Suprapubic skin (tissue), 4 donors: ENCODE measurements around the gene NEXN. TPM values are rescaled to one million over a fixed set of nuclear protein-coding genes. Genes with fewer than 3 reads are reported as not detected.

Experiments used
- DNase-seq, 2 donors: peaks; one replicate each; pipeline ENCODE4 v3.0.0-alpha.2; 2019; ENCODE audit warnings: low spot score in 2 of 2
- H3K27ac ChIP-seq: fragments of 200-600 bp; sonication (generic); one replicate; pipeline ENCODE4 v1.5.1; 2019
- H3K27me3 ChIP-seq: fragments of 200-600 bp; sonication (generic); one replicate; pipeline ENCODE4 v1.5.1; 2019
- H3K36me3 ChIP-seq: fragments of 200-600 bp; sonication (generic); one replicate; pipeline ENCODE4 v1.5.1; 2019
- H3K4me1 ChIP-seq: fragments of 200-600 bp; sonication (generic); one replicate; pipeline ENCODE4 v1.5.1; 2019
- H3K4me3 ChIP-seq: fragments of 200-600 bp; sonication (generic); one replicate; pipeline ENCODE4 v1.5.1; 2019; ENCODE audit warnings: mild to moderate bottlenecking
- H3K9me3 ChIP-seq: fragments of 200-600 bp; sonication (generic); one replicate; pipeline ENCODE4 v1.5.1; 2019
- EP300 ChIP-seq: sonication (generic); formaldehyde crosslinking; IDR thresholded peaks from one replicate; pipeline ENCODE4 v1.6.1; 2017; ENCODE audit warnings: antibody characterized with exemption
- POLR2A ChIP-seq, 2 donors: fragments of 450-650 bp; IDR thresholded peaks; one replicate each; pipeline ENCODE4 v1.6.1; 2017; ENCODE audit warnings: antibody characterized with exemption in 2 of 2, mild to moderate bottlenecking in 2 of 2, moderate library complexity in 2 of 2
- POLR2AphosphoS5 ChIP-seq, 3 donors: sonication (generic); formaldehyde crosslinking; IDR thresholded peaks; one replicate each; pipeline ENCODE4 v1.6.1; 2017; ENCODE audit warnings: antibody characterized with exemption in 3 of 3
- WGBS: methylation state at CpG from one replicate; pipeline ENCODE4 v1.1.5; 2018; 5-methylcytosine and 5-hydroxymethylcytosine counted together
- total RNA-seq, 4 donors: library from RNA; depleted of rRNA; stranded (reverse); fragments of >200 nt; gene quantifications; one replicate each; pipeline ENCODE4 v1.1.0, GENCODE V29; 2016
- TF ChIP-seq, protein P1 (sequence below), 2 donors: fragments of 200-600 bp in 1 of 2; fragments of 450-650 bp in 1 of 2; sonication (generic) in 1 of 2; IDR thresholded peaks; one replicate each; pipeline ENCODE4 v1.5.1; 2016 to 2019; ENCODE audit warnings: antibody characterized with exemption in 2 of 2, mild to moderate bottlenecking in 1 of 2, moderate library complexity in 1 of 2

Gene NEXN
- total RNA-seq, 4 donors from 2014 or later: 0.60 to 3.3 (median 2.1) TPM

DNA sequence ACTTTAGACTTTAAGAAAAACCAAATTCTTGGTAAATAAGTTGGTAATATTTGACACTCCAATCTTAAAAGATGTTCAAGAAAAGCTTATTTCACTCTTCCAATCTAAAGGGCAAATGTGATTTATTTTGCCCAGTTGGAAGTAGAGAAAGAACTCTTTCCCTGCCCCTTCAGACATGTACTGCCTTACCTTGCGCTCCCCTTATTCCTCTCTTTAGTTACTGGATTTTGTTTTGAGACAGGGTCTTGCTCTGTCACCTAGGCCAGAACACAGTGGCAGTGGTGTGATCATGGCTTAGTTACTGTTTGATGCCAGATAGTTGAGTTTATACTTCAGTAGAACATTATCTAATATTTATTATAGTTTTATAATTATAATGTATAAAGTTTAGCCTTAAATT is 62.9 kb downstream of the NEXN start:
- TF ChIP-seq POLR2AphosphoS5 (IDR thresholded peaks at IDR 0.05): no peak
- TF ChIP-seq EP300: no peak
- no peak for TF ChIP-seq POLR2A (IDR thresholded peaks at IDR 0.05)
- TF ChIP-seq, protein P1, sequence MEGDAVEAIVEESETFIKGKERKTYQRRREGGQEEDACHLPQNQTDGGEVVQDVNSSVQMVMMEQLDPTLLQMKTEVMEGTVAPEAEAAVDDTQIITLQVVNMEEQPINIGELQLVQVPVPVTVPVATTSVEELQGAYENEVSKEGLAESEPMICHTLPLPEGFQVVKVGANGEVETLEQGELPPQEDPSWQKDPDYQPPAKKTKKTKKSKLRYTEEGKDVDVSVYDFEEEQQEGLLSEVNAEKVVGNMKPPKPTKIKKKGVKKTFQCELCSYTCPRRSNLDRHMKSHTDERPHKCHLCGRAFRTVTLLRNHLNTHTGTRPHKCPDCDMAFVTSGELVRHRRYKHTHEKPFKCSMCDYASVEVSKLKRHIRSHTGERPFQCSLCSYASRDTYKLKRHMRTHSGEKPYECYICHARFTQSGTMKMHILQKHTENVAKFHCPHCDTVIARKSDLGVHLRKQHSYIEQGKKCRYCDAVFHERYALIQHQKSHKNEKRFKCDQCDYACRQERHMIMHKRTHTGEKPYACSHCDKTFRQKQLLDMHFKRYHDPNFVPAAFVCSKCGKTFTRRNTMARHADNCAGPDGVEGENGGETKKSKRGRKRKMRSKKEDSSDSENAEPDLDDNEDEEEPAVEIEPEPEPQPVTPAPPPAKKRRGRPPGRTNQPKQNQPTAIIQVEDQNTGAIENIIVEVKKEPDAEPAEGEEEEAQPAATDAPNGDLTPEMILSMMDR (IDR thresholded peaks at IDR 0.05): no peak
- peaks cover 87% of the 10 kb centered on the region for H3K36me3 ChIP-seq
- H3K4me1 ChIP-seq: peaks cover 10% of the 10 kb centered on the region
- 97% methylated on average over 1 of the region's 1 CpG for WGBS
- no peak overlapping the region for H3K27ac ChIP-seq
- H3K27me3 ChIP-seq: no peaks in the 10 kb centered on the region
- DNase-seq: no peak
- H3K4me3 ChIP-seq: no peak overlapping the region
- H3K9me3 ChIP-seq: no peaks in the 10 kb centered on the region

DNA sequence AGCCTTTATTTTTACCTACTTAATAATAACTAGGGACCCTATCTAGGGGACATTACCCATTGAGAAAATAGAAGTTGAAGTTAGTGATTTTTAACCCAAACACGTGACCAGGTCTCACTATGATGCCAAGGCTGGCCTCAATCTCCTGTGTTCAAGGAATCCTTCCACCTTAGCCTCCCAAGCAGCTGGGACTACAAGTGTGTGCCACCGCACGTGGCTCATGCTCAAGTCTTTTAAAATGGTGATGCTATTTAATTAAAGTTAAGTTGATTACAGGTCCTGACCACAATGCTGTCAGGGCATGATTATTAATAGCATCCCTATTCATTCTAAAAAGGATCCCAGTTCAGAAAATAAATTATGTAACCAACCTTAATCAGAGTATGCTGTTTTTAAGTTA is 65.5 kb downstream of the NEXN start:
- TF ChIP-seq EP300 (no peak), POLR2A (IDR thresholded peaks at IDR 0.05) (no peak), POLR2AphosphoS5 (IDR thresholded peaks at IDR 0.05) (no peak)
- TF ChIP-seq, protein P1 (IDR thresholded peaks at IDR 0.05): no peak
- no peaks in the 10 kb centered on the region for H3K27me3 ChIP-seq
- H3K4me3 ChIP-seq: no peak overlapping the region
- DNase-seq: no peak
- H3K9me3 ChIP-seq: no peaks in the 10 kb centered on the region
- no peak overlapping the region for H3K27ac ChIP-seq
- peaks cover 89% of the 10 kb centered on the region for H3K36me3 ChIP-seq
- H3K4me1 ChIP-seq: peaks cover 9% of the 10 kb centered on the region
- 96% methylated on average over 3 of the region's 3 CpGs for WGBS

DNA sequence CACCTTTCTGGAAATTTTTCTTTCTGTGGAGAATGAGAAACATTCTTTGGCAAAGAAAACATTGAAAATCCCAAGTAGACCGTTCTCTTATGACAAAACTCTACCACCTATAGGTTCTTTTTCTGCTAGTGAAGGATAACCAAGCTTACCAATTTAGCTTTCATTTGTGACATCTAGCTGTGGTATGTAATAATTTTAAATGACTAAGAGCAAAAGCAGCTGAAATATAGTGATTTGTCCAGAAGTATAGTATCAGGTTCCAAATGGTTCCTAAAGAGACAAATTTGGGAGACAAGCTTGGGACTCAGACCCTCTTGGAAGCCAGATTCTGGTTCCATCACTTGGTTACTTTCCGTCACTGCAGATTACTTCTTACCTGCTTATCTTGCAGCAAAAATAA is 66.1 kb downstream of the NEXN start:
- DNase-seq: no peak
- WGBS: 95% methylated on average over 2 of the region's 2 CpGs
- Histone ChIP-seq H3K9me3 (no peaks in the 10 kb centered on the region), H3K36me3 (peaks cover 95% of the 10 kb centered on the region), H3K27ac (no peak overlapping the region), H3K4me3 (no peak overlapping the region), H3K4me1 (peaks cover 6% of the 10 kb centered on the region), H3K27me3 (no peaks in the 10 kb centered on the region)
- no peak for TF ChIP-seq POLR2AphosphoS5 (IDR thresholded peaks at IDR 0.05)
- TF ChIP-seq EP300: no peak
- TF ChIP-seq POLR2A (IDR thresholded peaks at IDR 0.05): no peak
- TF ChIP-seq, protein P1 (IDR thresholded peaks at IDR 0.05): no peak

DNA sequence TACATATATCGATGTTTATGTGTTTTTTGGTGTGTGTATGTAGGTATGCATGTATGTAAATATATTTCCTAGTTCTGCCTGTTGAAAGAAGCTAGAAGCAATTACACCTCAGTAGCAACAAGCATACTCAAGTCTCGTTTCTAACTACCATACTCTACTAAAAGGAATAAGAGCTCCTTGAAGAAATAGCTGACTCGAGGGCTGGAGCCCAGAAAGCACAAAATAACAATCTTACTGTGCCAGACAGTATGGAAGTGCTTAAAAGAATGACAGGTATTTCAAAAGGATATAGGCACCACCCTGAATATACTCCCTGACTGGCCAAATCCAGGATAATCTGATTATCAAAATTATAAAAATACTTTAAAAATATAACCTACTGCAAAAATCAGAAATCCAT is 67.3 kb downstream of the NEXN start:
- Histone ChIP-seq H3K27ac (no peak overlapping the region), H3K4me3 (no peak overlapping the region), H3K4me1 (peaks cover 6% of the 10 kb centered on the region), H3K27me3 (no peaks in the 10 kb centered on the region), H3K9me3 (no peaks in the 10 kb centered on the region), H3K36me3 (peaks cover 98% of the 10 kb centered on the region)
- 91% methylated on average over 3 of the region's 3 CpGs for WGBS
- no peak for DNase-seq
- TF ChIP-seq EP300 (no peak), POLR2AphosphoS5 (IDR thresholded peaks at IDR 0.05) (no peak), POLR2A (IDR thresholded peaks at IDR 0.05) (no peak)
- TF ChIP-seq, protein P1 (IDR thresholded peaks at IDR 0.05): no peak

DNA sequence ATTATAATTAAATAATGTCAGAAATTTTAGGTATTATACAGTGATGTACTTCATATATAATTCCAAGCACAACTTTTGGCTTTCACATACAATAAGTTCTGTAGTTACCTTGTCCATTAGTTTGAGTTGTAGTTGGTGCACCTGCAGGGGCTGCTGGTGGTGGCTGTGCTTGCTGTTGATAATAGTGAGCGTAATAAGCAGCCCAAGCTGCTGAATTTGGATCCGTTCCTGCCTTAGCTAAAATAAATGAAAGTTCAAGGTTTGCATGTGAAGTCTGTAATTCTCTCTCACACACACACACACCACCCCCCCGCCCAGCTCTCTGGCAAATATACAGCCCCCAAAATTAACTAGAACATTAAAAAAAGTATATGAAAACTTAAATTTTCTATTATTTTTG is 68.0 kb downstream of the NEXN start:
- Histone ChIP-seq H3K27me3 (no peaks in the 10 kb centered on the region), H3K4me1 (peaks cover under 1% of the 10 kb centered on the region), H3K4me3 (no peak overlapping the region), H3K27ac (no peak overlapping the region), H3K9me3 (no peaks in the 10 kb centered on the region), H3K36me3 (peaks cover 98% of the 10 kb centered on the region)
- WGBS: 97% methylated on average over 3 of the region's 3 CpGs
- no peak for DNase-seq
- TF ChIP-seq POLR2AphosphoS5 (IDR thresholded peaks at IDR 0.05) (no peak), POLR2A (IDR thresholded peaks at IDR 0.05) (no peak), EP300 (no peak)
- TF ChIP-seq, protein P1 (IDR thresholded peaks at IDR 0.05): no peak
